Tongue (tissue), 1 donor: ENCODE measurements around the gene ATP9B. TPM values are rescaled to one million over a fixed set of nuclear protein-coding genes. Genes with fewer than 3 reads are reported as not detected.

Source experiments
- total RNA-seq: library from RNA; depleted of rRNA; stranded (reverse); fragments of >200 nt; gene quantifications from one replicate; pipeline ENCODE4 v1.2.3, GENCODE V29; 2014

Gene ATP9B
- total RNA-seq, 1 donor from 2014 or later: 84.5 TPM

Other genes with a start within 250 kb of the ATP9B start
- gene SALL3, start 89.6 kb upstream of the ATP9B start, total RNA-seq: not detected